Heart right ventricle (tissue), 16 donors: ENCODE results near the gene CREB5. TPM values are rescaled to one million over a fixed set of nuclear protein-coding genes. Genes with fewer than 3 reads are reported as not detected.

ENCODE experiments used
- ATAC-seq, 8 donors: fragments of 200-7000 bp; cut with Tn5 transposase; one replicate each; pipeline ENCODE4 v1.9.1; 2020; ENCODE audit warnings: mild to moderate bottlenecking in 8 of 8, moderate library complexity in 8 of 8, moderate number of reproducible peaks in 1 of 8
- DNase-seq, 2 donors: peaks; one replicate each; pipeline ENCODE4 v3.0.0-alpha.2; 2020
- H3K27ac ChIP-seq, 10 donors: fragments of 200-600 bp; sonication (generic) in 2 of 10; one replicate each; pipeline versions ENCODE4 v1.5.0 to v1.8.0; 2020 to 2022; ENCODE audit warnings: mild to moderate bottlenecking in 3 of 10
- H3K27me3 ChIP-seq, 7 donors: fragments of 200-600 bp; one replicate each; pipeline ENCODE4 v1.8.0; 2021 to 2022; ENCODE audit warnings: mild to moderate bottlenecking in 2 of 7
- H3K36me3 ChIP-seq, 9 donors: fragments of 200-600 bp; sonication (generic) in 1 of 9; one replicate each; pipeline versions ENCODE4 v1.5.0 to v1.8.0; 2020 to 2022; ENCODE audit warnings: mild to moderate bottlenecking in 2 of 9
- H3K4me1 ChIP-seq, 9 donors: fragments of 200-600 bp; sonication (generic) in 1 of 9; one replicate each; pipeline versions ENCODE4 v1.5.0 to v1.8.0; 2020 to 2022; ENCODE audit warnings: mild to moderate bottlenecking in 4 of 9
- H3K4me3 ChIP-seq, 10 donors: fragments of 200-600 bp; sonication (generic) in 2 of 10; one replicate each; pipeline versions ENCODE4 v1.5.0 to v1.8.0; 2020 to 2022; ENCODE audit warnings: mild to moderate bottlenecking in 7 of 10, moderate library complexity in 2 of 10
- H3K9me3 ChIP-seq, 11 donors: fragments of 200-600 bp in 10 of 11; sonication (generic) in 2 of 11; one replicate each; pipeline versions ENCODE4 v1.5.0 to v1.8.0; 2013 to 2022; ENCODE audit warnings: mild to moderate bottlenecking in 2 of 11, control low read depth in 1 of 11, moderate library complexity in 1 of 11
- WGBS, 2 donors: extraction: QIAGEN DNeasy Blood & Tissue Kit; methylation state at CpG; one replicate each; pipeline ENCODE4 v1.1.7; 2013; ENCODE audit warnings: inconsistent platforms in 1 of 2; 5-methylcytosine and 5-hydroxymethylcytosine counted together
- intact Hi-C, 10 donors: fragments of 100-400 bp; cut with DNase I; formaldehyde crosslinking; loops; one replicate each; pipeline versions ENCODE4 v1.11.1 to v1.14.2; 2022
- polyA plus RNA-seq, 2 donors: library from polyadenylated mRNA; stranded (reverse); fragments of 200-250 nt; gene quantifications; one replicate each; pipeline ENCODE4 v1.2.3, GENCODE V29; 2013
- total RNA-seq, 10 donors: library from RNA; stranded (reverse); fragmentation: NEBNext Ultra II Directional in 3 of 10; extraction: Animal tissue kit (Norgen Biotek cat#: 25700) in 3 of 10; gene quantifications; one replicate each; pipeline versions ENCODE4 v1.2.1 to v1.2.4, GENCODE V29; 2021 to 2023
- TF ChIP-seq, protein P1 (sequence below), 9 donors: fragments of 200-600 bp; sonication (generic) in 2 of 9; IDR thresholded peaks; one replicate each; pipeline versions ENCODE4 v1.5.0 to v1.8.0; 2021 to 2022; ENCODE audit warnings: antibody characterized with exemption in 9 of 9, mild to moderate bottlenecking in 5 of 9, moderate library complexity in 1 of 9
- donor health status: Arrhythmogenic right ventricular cardiomyopathy.
- donor health status: ischemic (EF 13 %, LVEDD 7.1; RV severe dilation, severe dysfunction).
- donor health status: healthy with polysubstance abuse.
- donor health status: DM: no; HTN: yes; CAD: no.
- donor health status: DM: no; HTN: no; CAD: no.
- donor health status: ischemic (EF 25% LVEDD 6.9; RV normal size, moderate dysfunction).
- donor health status: ischemic (EF 25% LVEDD 5.7; RV mildly dilated, moderate dysfunction).
- donor health status: healthy.
- donor health status: DM: yes; HTN: yes; CAD: no.
- donor health status: Ischemic cardiomyopathy.
- donor health status: ischemic (EF 35%, LVEDD 5.7; RV mildly dilated, moderate dysfunction).
- donor health status: nonischemic (EF 11% LVEDD 7.7; RV severe dilation, severe dysfunction).
- donor health status: DM: yes; HTN: yes; CAD: no.
- donor health status: PGD.
- donor health status: ischemic (EF 29% LVEDD 5.4; RV normal size, mild dysfunction).
- donor health status: nonischemic (EF 23%, LVEDD 6.1; RV moderate dilation, normal function).

CREB5 gene
- total and polyA plus RNA-seq, 12 donors: 4.7 to 170 (median 19.0) TPM

DNA sequence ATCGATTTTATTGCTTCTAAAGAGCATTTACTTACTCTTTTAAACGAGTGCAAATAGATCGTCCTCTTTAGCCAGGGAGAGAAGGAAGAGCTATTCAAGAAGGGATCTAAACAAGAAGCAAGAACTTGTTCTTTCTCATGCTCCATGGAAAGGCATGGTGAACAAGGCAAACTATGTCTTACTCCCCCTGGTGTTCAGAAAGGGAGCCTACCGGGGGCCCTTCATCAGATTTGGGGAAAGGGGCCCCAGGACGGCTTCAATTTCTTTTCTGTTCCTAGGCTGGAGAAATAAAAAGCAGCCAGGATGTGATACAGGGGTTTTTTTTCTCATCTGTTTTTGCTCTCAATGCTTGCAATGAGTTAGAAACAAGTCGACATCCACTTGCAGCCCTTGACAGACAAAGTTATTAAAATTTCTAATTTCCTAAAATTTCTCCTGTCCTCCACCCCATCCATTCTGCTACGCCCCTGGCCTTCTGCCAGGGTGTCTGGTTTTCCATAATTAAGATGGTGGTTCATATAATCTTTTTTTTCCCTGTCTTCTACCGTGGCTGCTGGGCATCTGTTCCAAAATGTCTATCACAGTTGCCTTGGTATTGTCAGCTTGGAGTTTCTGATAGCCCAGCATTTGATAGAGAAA is 214.4 kb downstream of the CREB5 start:
- H3K27ac ChIP-seq: peak overlapping the region in 5 of 10 donors; percentile 0 to 63 (median 1)
- intact Hi-C loops: loop anchor here in 9 of 10 donors (2.0 to 10.0 kb wide), 10 partner anchors 56 to 332 kb away; no protein-coding TSS in a partner anchor
- H3K4me3 ChIP-seq: no peak overlapping the region
- DNase-seq (no peak), ATAC-seq (peak in 1 of 8 donors; percentile 46)
- WGBS, 2 donors: 26 to 30% methylated on average over 8 of the region's 8 CpGs
- no peaks in the 10 kb centered on the region for H3K27me3 ChIP-seq
- TF ChIP-seq, protein P1, sequence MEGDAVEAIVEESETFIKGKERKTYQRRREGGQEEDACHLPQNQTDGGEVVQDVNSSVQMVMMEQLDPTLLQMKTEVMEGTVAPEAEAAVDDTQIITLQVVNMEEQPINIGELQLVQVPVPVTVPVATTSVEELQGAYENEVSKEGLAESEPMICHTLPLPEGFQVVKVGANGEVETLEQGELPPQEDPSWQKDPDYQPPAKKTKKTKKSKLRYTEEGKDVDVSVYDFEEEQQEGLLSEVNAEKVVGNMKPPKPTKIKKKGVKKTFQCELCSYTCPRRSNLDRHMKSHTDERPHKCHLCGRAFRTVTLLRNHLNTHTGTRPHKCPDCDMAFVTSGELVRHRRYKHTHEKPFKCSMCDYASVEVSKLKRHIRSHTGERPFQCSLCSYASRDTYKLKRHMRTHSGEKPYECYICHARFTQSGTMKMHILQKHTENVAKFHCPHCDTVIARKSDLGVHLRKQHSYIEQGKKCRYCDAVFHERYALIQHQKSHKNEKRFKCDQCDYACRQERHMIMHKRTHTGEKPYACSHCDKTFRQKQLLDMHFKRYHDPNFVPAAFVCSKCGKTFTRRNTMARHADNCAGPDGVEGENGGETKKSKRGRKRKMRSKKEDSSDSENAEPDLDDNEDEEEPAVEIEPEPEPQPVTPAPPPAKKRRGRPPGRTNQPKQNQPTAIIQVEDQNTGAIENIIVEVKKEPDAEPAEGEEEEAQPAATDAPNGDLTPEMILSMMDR (IDR thresholded peaks at IDR 0.05): peak; percentile 28 to 79 (median 71)
- H3K36me3 ChIP-seq: no peaks in the 10 kb centered on the region
- no peaks in the 10 kb centered on the region for H3K9me3 ChIP-seq
- peaks cover 0 to 84% (median 42%) of the 10 kb centered on the region in 9 donors for H3K4me1 ChIP-seq

DNA sequence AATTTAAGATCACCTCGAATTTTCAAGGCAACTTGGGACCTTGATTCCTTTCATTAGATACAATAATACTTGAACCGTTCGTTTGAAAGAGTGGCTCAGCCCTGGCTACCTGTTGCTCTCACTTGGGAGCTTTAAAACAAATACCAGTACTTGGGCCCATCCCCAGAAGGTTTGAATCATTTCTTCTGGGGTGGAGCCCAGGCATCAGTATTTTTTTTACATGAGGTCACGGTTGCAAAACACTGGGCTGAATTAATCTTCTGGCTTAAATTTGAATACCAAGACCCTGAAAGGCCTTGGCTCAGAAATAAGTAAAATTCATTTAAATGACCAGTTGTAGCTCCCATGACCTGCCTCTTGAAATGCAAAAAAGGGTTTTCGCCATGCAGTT is 214.9 kb downstream of the CREB5 start:
- TF ChIP-seq, protein P1 (IDR thresholded peaks at IDR 0.05): no peak
- DNase-seq: no peak
- H3K27ac ChIP-seq: peak overlapping the region in 5 of 10 donors; percentile 0 to 63 (median 11)
- no peaks in the 10 kb centered on the region for H3K27me3 ChIP-seq
- ATAC-seq: peak in 2 of 8 donors; percentile 33 to 47
- WGBS, 2 donors: 68 to 76% methylated on average over 5 of the region's 5 CpGs
- H3K36me3 ChIP-seq: no peaks in the 10 kb centered on the region
- H3K4me1 ChIP-seq: peaks cover 0 to 87% (median 42%) of the 10 kb centered on the region in 9 donors
- intact Hi-C loops: loop anchor here in 9 of 10 donors (2.0 to 10.0 kb wide), 10 partner anchors 55 to 332 kb away; no protein-coding TSS in a partner anchor
- no peak overlapping the region for H3K4me3 ChIP-seq
- H3K9me3 ChIP-seq: no peaks in the 10 kb centered on the region

DNA sequence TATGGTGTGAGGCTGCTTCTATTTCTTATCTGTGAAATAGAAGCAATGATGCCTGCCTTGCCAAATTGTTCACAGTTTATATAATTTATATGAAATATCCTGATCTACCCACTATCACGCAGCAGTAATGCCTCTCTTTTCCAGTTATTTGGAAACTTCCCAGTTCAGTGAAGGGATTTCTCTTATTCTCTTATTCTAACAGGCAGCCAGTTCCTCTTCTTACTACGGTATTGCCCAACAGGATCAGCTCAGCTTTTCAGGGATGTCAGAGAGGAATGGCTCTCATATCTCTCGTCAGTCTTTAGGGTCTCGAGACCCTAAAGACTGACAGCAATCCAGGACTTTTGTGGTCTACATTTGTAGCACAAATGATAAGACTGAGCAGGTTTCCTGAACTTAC is 215.6 kb downstream of the CREB5 start:
- Histone ChIP-seq H3K4me3 (no peak overlapping the region), H3K27ac (peak overlapping the region in 4 of 10 donors; percentile 0 to 63 (median 17)), H3K9me3 (no peaks in the 10 kb centered on the region), H3K27me3 (no peaks in the 10 kb centered on the region), H3K4me1 (peaks cover 0 to 85% (median 42%) of the 10 kb centered on the region in 9 donors), H3K36me3 (no peaks in the 10 kb centered on the region)
- WGBS, 2 donors: 65 to 76% methylated on average over 4 of the region's 4 CpGs
- intact Hi-C loops: loop anchor here in 9 of 10 donors (2.0 to 10.0 kb wide), 10 partner anchors 54 to 333 kb away; no protein-coding TSS in a partner anchor
- no peak for DNase-seq
- TF ChIP-seq, protein P1 (IDR thresholded peaks at IDR 0.05): no peak
- no peak for ATAC-seq

DNA sequence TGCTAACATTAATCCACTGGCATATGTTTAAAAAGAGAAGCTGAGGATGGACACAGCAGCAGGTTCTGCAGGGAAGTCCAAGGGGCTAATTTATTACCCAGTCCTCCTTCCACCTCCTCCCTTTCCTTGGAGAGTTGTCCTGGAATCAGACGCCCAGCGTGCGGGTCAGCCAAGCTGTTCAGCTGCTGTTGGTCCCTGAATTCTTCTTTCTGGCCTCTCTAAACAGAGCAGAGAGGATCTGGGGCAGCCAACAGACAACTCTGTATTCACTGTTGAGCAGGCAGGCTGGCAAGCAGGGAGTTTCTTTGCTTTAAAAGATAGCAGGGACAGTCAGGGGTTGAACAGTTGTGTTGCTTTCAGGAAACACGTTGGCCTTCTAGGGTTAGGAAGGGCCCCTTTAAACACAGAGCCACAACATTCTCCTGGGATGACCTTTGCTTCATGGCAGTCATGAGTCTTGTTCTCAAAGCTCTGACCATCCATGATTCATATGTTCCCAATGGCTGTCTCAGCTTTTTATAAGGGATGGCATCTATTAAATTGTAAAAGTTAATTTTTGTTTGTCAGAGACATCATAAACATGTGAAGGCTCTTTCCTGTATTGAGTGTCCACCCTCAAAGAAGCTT is 217.0 kb downstream of the CREB5 start:
- Histone ChIP-seq H3K9me3 (no peaks in the 10 kb centered on the region), H3K4me3 (no peak overlapping the region), H3K4me1 (peaks cover 0 to 72% (median 32%) of the 10 kb centered on the region in 9 donors), H3K36me3 (no peaks in the 10 kb centered on the region), H3K27me3 (no peaks in the 10 kb centered on the region), H3K27ac (peak overlapping the region in 3 of 10 donors; percentile 14 to 63 (median 54))
- TF ChIP-seq, protein P1 (IDR thresholded peaks at IDR 0.05): no peak
- WGBS, 2 donors: 60 to 63% methylated on average over 4 of the region's 4 CpGs
- ATAC-seq (peak in 7 of 8 donors; percentile 35 to 72 (median 53)), DNase-seq (peak in 1 of 2 donors; percentile 22)
- intact Hi-C loops: loop anchor here in 8 of 10 donors (5.0 to 10.0 kb wide), 8 partner anchors 53 to 335 kb away; no protein-coding TSS in a partner anchor
